AG04449 (cell line): Measurements from ENCODE around the gene KEL.

Experiments
- CTCF ChIA-PET: fragments of 350-600 bp; formaldehyde crosslinking; extraction: SDS; loops from one replicate; lab custom pipeline; 2021; ENCODE audit warnings: antibody characterized with exemption; lab: Yijun Ruan, JAX
- POLR2A ChIA-PET: fragments of 400-600, 350-600 bp; formaldehyde crosslinking; extraction: SDS; loops from one replicate; lab custom pipeline; 2020; ENCODE audit warnings: antibody characterized with exemption, inconsistent platforms; lab: Yijun Ruan, JAX
- DNase-seq: peaks from one replicate; pipeline ENCODE4 v3.0.0-alpha.2; 2010; ENCODE audit warnings: low read depth, low spot score
- H3K4me3 ChIP-seq: 2 replicates; pipeline ENCODE4 v1.5.1; 2011; ENCODE audit warnings: low read depth, mild to moderate bottlenecking, control low read depth, low read length
- CTCF ChIP-seq: IDR thresholded peaks from one replicate; pipeline ENCODE4 v1.5.1; 2011; ENCODE audit warnings: mild to moderate bottlenecking, moderate library complexity, low read length, control low read depth, inconsistent platforms; ENCODE audit not compliant: insufficient read depth; ENCODE audit errors: missing control alignments

KEL gene

GRCh38 chr7:142963993-142964392, 1.8 kb upstream of the KEL start:
- DNase-seq: no peak
- no peak overlapping the region for H3K4me3 ChIP-seq
- TF ChIP-seq CTCF: no peak
- ChIA-PET POLR2A (no interaction called here), CTCF (no interaction called here)

- DNase-seq: no peak
- ChIA-PET POLR2A (no interaction called here), CTCF (no interaction called here)
- H3K4me3 ChIP-seq: no peak overlapping the region
- no peak for TF ChIP-seq CTCF
These were observed 828 bp upstream of the KEL start for GRCh38 chr7:142962991-142963390.

- H3K4me3 ChIP-seq: no peak overlapping the region
- ChIA-PET CTCF (no interaction called here), POLR2A (no interaction called here)
- no peak for TF ChIP-seq CTCF
- no peak for DNase-seq
These were observed 579 bp downstream of the KEL start for GRCh38 chr7:142961595-142961972.

GRCh38 chr7:142960955-142961512, 1.1 kb downstream of the KEL start:
- H3K4me3 ChIP-seq: no peak overlapping the region
- ChIA-PET POLR2A (no interaction called here), CTCF (no interaction called here)
- TF ChIP-seq CTCF: no peak
- no peak for DNase-seq

GRCh38 chr7:142959202-142959601, 3.0 kb downstream of the KEL start:
- TF ChIP-seq CTCF: no peak
- ChIA-PET POLR2A (no interaction called here), CTCF (no interaction called here)
- no peak for DNase-seq
- H3K4me3 ChIP-seq: no peak overlapping the region

GRCh38 chr7:142957723-142958122, 4.4 kb downstream of the KEL start:
- H3K4me3 ChIP-seq: no peak overlapping the region
- ChIA-PET CTCF (interaction anchor here (1.3 kb wide), 1 partner anchor 257 kb away, joined by 3 read pairs; no protein-coding TSS in a partner anchor), POLR2A (no interaction called here)
- TF ChIP-seq CTCF: no peak
- DNase-seq: no peak
